ENCODE data around the gene CBFB.
"Not testable (repeated sequence)": the region's sequence is repeated elsewhere in the genome, so short reads cannot be mapped to it uniquely, and the experiment has no call there.

CBFB gene

GRCh38 chr16:67101311-67102082 lies 72.5 kb downstream of the CBFB start:
- no peak for DNase-seq

GRCh38 chr16:67104061-67104460 lies 75.1 kb downstream of the CBFB start:
- DNase-seq: peak; percentile 44

- DNase-seq: no peak
These were observed 75.9 kb downstream of the CBFB start for GRCh38 chr16:67104845-67105244.

GRCh38 chr16:67105246-67105645 lies 76.3 kb downstream of the CBFB start:
- peak; percentile 19 for DNase-seq

- DNase-seq: no peak
These were observed 76.9 kb downstream of the CBFB start for GRCh38 chr16:67105881-67106280.

GRCh38 chr16:67108489-67108888 lies 79.5 kb downstream of the CBFB start:
- DNase-seq: no peak

GRCh38 chr16:67108931-67109406 lies 80.0 kb downstream of the CBFB start:
- DNase-seq: no peak

- DNase-seq: peak; percentile 95
These were observed 80.6 kb downstream of the CBFB start, which contains the start of gene PHAF1 for GRCh38 chr16:67109407-67110135. TSS of gene PHAF1 (plus strand) at chr16:67109941. CDS start at chr16:67110176, 235 bp downstream.

GRCh38 chr16:67111951-67112444 lies 83.0 kb downstream of the CBFB start:
- DNase-seq: peak; percentile 27

GRCh38 chr16:67112591-67113399 lies 83.8 kb downstream of the CBFB start:
- DNase-seq: no peak

GRCh38 chr16:67114793-67115192 lies 85.8 kb downstream of the CBFB start:
- no peak for DNase-seq

- DNase-seq: no peak
These were observed 86.7 kb downstream of the CBFB start for GRCh38 chr16:67115639-67116038.

- peak; percentile 30 for DNase-seq
These were observed 87.7 kb downstream of the CBFB start for GRCh38 chr16:67116388-67117311.

- no peak for DNase-seq
These were observed 88.8 kb downstream of the CBFB start for GRCh38 chr16:67117716-67118115.

- DNase-seq: no peak
These were observed 91.1 kb downstream of the CBFB start for GRCh38 chr16:67120025-67120424.

- DNase-seq: not testable (repeated sequence)
These were observed 93.8 kb downstream of the CBFB start for GRCh38 chr16:67122799-67123198.

GRCh38 chr16:67128417-67128816 lies 99.5 kb downstream of the CBFB start:
- no peak for DNase-seq

- DNase-seq: no peak
These were observed 99.9 kb downstream of the CBFB start for GRCh38 chr16:67128887-67129286.

GRCh38 chr16:67129422-67129821 lies 100.5 kb downstream of the CBFB start:
- no peak for DNase-seq

GRCh38 chr16:67137605-67138004 lies 108.7 kb downstream of the CBFB start:
- DNase-seq: no peak

- DNase-seq: no peak
These were observed 112.4 kb downstream of the CBFB start for GRCh38 chr16:67141391-67141790.

- DNase-seq: no peak
These were observed 113.4 kb downstream of the CBFB start for GRCh38 chr16:67142342-67142741.

All from hematopoietic multipotent progenitor cell treated with erythropoietin and hydrocortisone succinate and interleukin-3 and kit ligand, for 4 days (in vitro differentiated cells).